Measurements from ENCODE around the gene LRRC17. TPM values are rescaled to one million over a fixed set of nuclear protein-coding genes. Genes with fewer than 3 reads are reported as not detected.
A peak's percentile ranks its signal among the peaks of the same experiment; 100 is the strongest.

LRRC17 gene
- total RNA-seq, 1 experiment from 2014 or later, result 0.11 TPM

DNA sequence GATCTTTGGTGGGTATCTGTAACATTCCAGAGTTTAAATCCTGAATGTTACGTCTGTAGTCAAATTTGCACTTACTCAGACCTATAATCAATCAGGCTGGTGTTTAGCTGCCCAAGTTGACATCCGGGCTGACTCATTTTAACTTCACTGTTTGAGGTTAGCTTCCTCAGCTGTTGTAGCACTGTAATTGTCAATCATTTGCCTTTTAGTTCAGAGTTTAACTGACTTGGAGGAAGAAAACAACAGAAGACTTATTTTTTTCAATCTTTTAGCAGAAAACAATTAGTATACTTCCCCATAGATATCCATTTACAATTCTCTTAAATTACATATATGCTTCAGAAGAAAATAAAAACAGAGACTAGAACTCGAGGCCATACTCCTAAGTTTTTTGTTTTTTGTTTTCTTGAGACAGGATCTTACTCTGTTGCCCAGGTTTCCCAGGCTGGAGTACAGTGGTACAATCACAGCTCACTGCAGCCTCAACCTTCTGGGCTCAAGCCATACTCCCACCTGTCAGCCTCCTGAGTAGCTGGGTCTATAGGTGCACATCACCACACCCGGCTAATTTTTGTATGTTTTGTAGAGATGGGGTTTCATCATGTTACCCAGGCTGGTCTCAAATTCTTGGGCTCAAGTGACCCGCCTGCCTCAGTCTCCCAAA lies 38.5 kb upstream of the LRRC17 start:
- H3K27ac ChIP-seq (ENCODE audit: low read length), result peak overlapping the region; percentile 92
- CTCF ChIA-PET, result interaction anchor here (0.5 to 1.4 kb wide), 2 partner anchors 116 to 188 kb away, joined by 4 to 15 read pairs; no protein-coding TSS in a partner anchor
- TF ChIP-seq EZH2 (IDR thresholded peaks at IDR 0.05; ENCODE audit: low read length, unreplicated experiment) (no peak), CTCF (conservative IDR thresholded peaks at IDR 0.05; ENCODE audit: low read depth, low read length) (no peak), EZH2phosphoT487 (IDR thresholded peaks at IDR 0.05; ENCODE audit: borderline replicate concordance, low read length) (no peak)
- H3K9me2 ChIP-seq (replicated peaks; ENCODE audit: low read length), result no peaks in the 10 kb centered on the region
- H3F3A ChIP-seq (ENCODE audit: low read length, unreplicated experiment), result peaks cover 10% of the 10 kb centered on the region
- no peaks in the 10 kb centered on the region for H4K20me1 ChIP-seq (ENCODE audit: low read length)
- no peaks in the 10 kb centered on the region for H3K27me3 ChIP-seq (ENCODE audit: low read length)
- H3K9ac ChIP-seq (ENCODE audit: low read length), result peak overlapping the region; percentile 61
- ATAC-seq (peak; percentile 65), DNase-seq (peak; percentile 89)
- H3K9me3 ChIP-seq (ENCODE audit: low read length), result no peaks in the 10 kb centered on the region
- no peak overlapping the region for H3K4me3 ChIP-seq (ENCODE audit: low read length)
- POLR2A ChIA-PET (ENCODE audit: unreplicated experiment), result interaction anchor here (0.7 kb wide), 1 partner anchor 116 kb away, joined by 6 read pairs; no protein-coding TSS in a partner anchor
- peak overlapping the region; percentile 67 for H3K4me2 ChIP-seq (ENCODE audit: low read length)
- no peak overlapping the region for H2AFZ ChIP-seq (ENCODE audit: low read length)
- H3K36me3 ChIP-seq (ENCODE audit: low read depth, low read length), result no peaks in the 10 kb centered on the region
- peaks cover 52% of the 10 kb centered on the region for H3K4me1 ChIP-seq (ENCODE audit: insufficient read depth, low read length)
- BruUV-seq (replicated peaks), result TSS peak; percentile 85
- intact Hi-C loops (cut with micrococcal nuclease), result loop anchor here (1.0 to 10.0 kb wide), 3 partner anchors 37 to 117 kb away; no protein-coding TSS in a partner anchor
- no peaks in the 10 kb centered on the region for H3K79me2 ChIP-seq (ENCODE audit: low read length)

DNA sequence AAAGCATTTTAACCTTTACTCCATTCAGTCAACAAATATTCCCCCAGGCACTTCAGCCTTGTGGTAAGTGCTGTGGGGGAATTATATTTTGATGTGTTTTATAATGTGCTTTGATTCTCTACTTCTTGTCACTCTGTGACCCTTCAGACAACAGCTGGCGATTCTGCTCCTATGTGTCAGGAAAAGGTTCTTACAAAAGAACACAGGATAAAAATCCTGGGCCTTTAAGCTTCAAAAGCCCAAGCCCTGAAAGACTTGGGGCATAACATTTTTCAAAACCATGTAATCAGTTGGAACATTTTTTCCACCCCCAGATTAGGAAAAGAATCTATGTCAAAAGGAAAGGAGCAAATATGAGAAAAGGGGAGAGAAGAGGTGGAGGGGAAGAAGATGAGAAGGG lies 37.8 kb upstream of the LRRC17 start:
- Histone ChIP-seq H3K27ac (ENCODE audit: low read length) (peak overlapping the region; percentile 92), H3K27me3 (ENCODE audit: low read length) (no peaks in the 10 kb centered on the region), H3K36me3 (ENCODE audit: low read depth, low read length) (no peaks in the 10 kb centered on the region), H3K9me2 (replicated peaks; ENCODE audit: low read length) (no peaks in the 10 kb centered on the region), H3K4me3 (ENCODE audit: low read length) (no peak overlapping the region), H4K20me1 (ENCODE audit: low read length) (no peaks in the 10 kb centered on the region), H2AFZ (ENCODE audit: low read length) (no peak overlapping the region), H3K79me2 (ENCODE audit: low read length) (no peaks in the 10 kb centered on the region), H3K4me2 (ENCODE audit: low read length) (peak overlapping the region; percentile 67), H3K9ac (ENCODE audit: low read length) (peak overlapping the region; percentile 36), H3F3A (ENCODE audit: low read length, unreplicated experiment) (peaks cover 10% of the 10 kb centered on the region), H3K4me1 (ENCODE audit: insufficient read depth, low read length) (peaks cover 52% of the 10 kb centered on the region), H3K9me3 (ENCODE audit: low read length) (no peaks in the 10 kb centered on the region)
- BruUV-seq (replicated peaks), result no TSS peak
- no peak for ATAC-seq
- POLR2A ChIA-PET (ENCODE audit: unreplicated experiment), result no interaction called here
- peak; percentile 35 for DNase-seq
- TF ChIP-seq EZH2 (IDR thresholded peaks at IDR 0.05; ENCODE audit: low read length, unreplicated experiment) (no peak), CTCF (conservative IDR thresholded peaks at IDR 0.05; ENCODE audit: low read depth, low read length) (no peak), EZH2phosphoT487 (IDR thresholded peaks at IDR 0.05; ENCODE audit: borderline replicate concordance, low read length) (no peak)
- CTCF ChIA-PET, result interaction anchor here (1.4 kb wide), 1 partner anchor 187 kb away, joined by 15 read pairs; no protein-coding TSS in a partner anchor
- intact Hi-C loops (cut with micrococcal nuclease), result loop anchor here (1.0 to 10.0 kb wide), 4 partner anchors 10 to 116 kb away; no protein-coding TSS in a partner anchor
